Spleen (tissue), 7 donors: ENCODE measurements around the gene CFLAR.

Source experiments
- CTCF ChIP-seq, 11 experiments: fragments of 200-600 bp in 7 of 11; fragments of 450-650 bp in 4 of 11; sonication (generic) in 4 of 11; IDR thresholded peaks in 8 of 11; conservative IDR thresholded peaks in 3 of 11; 1 replicate in 7 of 11; 2 replicates in 4 of 11; pipeline versions ENCODE4 v1.4.0 to v1.8.0; 2016 to 2021; ENCODE audit warnings: antibody characterized with exemption in 11 of 11, inconsistent platforms in 4 of 11, mild to moderate bottlenecking in 1 of 11
- POLR2A ChIP-seq, 3 donors: fragments of 450-650 bp; IDR thresholded peaks; one replicate each; pipeline ENCODE4 v1.5.1; 2017; ENCODE audit warnings: antibody characterized with exemption in 3 of 3, mild to moderate bottlenecking in 1 of 3
- donor health status: DM: no; HTN: no; CAD: no; lungs with moderate emphysema.
- donor health status: DM: no; HTN: no; CAD: no.
- donor health status: DM: no; HTN: no; CAD: no.

GRCh38 chr2:201200345-201200744, 84.4 kb downstream of the CFLAR start:
- no peak for TF ChIP-seq CTCF (IDR thresholded peaks at IDR 0.05 in 8 of 11, conservative IDR thresholded peaks at IDR 0.05 in 3 of 11)
- TF ChIP-seq POLR2A (IDR thresholded peaks at IDR 0.05) = no peak
